ENCODE measurements around the gene LCN15. TPM values are rescaled to one million over a fixed set of nuclear protein-coding genes. Genes with fewer than 3 reads are reported as not detected.
"Not testable (repeated sequence)": the region's sequence is repeated elsewhere in the genome, so short reads cannot be mapped to it uniquely, and the experiment has no call there.

LCN15 gene
- polyA plus RNA-seq, 3 donors: 0.06 to 0.21 (median 0.15) TPM

DNA sequence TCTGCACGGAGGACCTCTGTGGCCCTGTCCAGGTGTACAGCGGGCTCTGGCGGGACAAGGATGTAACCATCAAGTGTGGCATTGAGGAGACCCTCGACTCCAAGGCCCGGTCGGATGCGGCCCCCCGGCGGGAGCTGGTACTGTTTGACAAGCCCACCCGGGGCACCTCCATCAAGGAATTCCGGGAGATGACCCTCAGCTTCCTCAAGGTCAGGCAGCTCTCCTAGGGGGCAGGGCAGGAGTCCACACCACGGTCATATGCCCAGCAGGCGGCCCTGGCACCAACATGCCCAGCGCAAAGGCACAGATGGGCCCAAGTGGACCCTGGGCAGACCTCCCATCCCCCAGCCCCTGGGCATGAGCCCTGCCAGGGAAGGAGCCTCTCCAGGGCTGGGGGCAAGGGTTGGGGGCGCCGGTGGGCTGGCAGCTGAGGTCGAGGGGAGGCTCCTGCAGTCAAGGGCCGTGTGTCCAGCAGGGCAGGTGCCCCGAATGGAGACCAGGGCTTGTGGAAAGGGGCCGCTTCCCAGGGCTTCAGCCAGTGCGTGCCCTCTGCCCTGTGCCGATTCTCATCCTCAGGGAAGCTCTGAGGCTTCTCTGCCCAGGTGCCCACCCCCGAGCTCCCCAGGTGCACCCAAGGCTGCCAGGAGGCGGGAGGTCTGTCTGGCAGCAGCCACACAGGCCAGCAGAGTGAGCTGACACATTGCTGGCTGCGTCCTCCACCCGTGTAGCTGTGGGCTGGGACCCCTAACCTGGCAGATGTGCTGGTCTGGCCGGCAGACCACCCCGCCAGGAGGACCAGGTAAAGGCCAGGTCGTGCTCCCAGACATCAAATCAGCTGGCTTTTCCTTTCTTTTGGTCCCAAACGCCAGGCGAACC, 42.0 kb downstream of the LCN15 start:
- DNase-seq: no peak

DNA sequence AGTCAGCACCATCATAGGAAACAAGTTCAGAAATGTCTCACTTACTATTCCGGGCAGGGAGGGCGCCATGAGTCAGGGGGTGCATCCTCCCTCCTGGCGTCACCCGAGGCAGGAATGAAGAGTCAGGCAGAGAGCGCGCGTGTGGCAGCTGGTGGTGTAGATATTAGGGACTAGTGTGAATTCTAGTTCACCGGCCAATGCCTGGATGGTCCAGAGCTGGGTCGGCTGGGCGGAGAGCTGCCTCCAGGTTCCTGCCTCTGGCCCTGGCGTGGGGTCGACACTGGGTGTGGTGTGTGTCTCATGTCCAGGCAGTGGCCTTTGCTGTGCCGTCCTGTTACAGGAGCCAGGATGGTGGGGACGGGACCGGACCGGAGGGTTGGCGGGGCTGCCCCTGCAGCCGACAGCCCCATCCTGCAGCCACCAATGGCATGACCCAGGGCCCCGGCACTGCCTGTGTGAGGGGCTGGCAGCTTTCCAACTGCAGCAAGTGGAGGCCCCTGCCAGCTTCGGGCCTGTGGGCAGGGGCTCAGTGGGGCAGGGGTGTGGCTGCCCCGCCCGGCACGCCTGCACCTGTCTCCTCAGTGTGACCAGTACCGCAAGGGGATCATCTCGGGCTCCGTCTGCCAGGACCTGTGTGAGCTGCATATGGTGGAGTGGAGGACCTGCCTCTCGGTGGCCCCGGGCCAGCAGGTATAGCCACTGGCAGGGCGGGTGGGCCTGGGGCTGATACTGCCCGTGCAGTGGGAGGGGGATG, 42.8 kb downstream of the LCN15 start:
- DNase-seq: no peak

DNA sequence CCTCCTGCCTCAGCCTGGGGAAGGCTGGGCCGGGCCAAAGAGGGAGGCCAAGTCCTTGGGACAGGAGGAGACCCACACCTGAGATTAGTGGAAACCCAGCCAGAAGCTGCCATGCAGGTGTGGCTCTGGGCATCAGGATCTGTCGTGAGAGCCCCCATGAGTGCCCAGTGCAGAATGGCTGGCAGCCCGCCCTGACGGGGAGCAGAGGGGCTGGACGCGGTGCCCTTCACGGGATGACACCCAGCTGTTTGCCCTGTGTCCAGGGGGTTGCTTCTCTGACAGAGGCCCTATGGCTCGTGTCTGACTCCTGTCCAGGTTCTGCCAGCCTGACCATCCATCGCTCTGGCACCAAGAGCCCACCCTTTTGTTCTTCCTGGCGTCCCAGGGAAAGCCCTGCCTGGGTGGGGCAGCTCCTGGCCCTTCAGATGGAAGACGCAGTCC, 43.4 kb downstream of the LCN15 start:
- no peak for DNase-seq

DNA sequence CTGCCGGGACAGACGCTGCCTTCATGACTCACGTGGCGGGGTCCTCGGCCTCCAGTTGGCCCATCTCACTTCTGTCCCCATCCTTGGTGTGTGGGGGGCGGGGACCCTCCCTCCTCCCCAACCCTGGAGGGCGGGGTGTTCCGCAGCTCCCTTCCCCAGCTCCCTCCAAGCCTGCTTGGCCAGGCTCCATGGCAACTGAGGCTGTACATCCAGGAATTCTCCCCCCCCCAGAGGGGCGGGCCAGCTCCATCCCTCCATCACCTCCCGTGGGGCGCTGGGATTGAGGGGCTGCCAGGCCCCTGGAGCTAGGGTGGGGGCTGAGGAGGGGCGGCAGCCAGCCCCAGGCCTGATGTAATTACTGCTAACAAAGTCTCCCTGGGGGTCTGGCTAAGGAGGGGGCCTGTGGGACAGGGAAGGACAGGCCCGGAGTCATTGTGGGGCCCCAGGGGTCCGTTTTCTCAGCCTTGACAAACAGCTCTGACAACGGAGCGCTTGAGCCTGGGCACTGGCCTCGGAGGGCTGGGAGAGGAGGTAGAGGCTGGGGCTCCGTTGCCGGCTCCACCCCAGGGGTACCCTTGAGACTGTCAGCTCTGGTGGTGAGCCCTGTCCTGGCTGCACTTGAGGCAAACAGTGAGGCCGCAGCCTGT, 43.9 kb downstream of the LCN15 start:
- no peak for DNase-seq

DNA sequence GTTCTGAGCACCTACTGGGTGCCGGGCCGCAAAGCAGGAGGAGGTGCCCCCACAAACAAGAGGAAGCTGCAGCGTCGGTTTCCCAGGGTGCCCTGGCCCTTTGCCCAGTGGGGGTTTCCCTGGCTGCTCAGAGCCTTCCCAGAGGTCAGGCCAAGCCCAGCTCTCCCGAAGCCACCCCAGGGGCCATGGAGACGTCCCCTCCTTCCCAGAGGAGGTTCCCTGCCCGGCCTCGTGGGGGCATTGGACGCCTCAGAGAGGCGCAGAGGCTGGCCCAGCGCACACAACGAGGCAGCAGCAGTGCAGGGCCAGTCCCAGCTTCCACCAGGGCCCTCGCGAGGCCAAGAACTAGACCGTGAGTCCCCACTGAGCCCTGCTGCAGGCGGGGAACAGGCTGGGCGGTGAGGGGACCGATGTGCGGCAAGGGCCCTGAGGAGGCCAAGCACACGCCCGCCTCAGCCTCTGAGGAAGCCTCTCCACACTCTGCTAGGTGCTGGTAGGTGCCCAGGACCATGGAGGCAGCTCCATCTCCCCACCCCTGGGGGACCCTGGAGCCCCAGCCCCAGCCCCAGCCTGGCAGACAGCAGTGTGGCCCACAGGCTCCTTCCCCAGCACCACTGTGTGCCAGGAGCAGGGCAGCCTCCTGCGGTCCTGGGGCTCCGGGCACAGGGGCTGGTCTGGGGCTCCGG, 45.0 kb downstream of the LCN15 start:
- no peak for DNase-seq

DNA sequence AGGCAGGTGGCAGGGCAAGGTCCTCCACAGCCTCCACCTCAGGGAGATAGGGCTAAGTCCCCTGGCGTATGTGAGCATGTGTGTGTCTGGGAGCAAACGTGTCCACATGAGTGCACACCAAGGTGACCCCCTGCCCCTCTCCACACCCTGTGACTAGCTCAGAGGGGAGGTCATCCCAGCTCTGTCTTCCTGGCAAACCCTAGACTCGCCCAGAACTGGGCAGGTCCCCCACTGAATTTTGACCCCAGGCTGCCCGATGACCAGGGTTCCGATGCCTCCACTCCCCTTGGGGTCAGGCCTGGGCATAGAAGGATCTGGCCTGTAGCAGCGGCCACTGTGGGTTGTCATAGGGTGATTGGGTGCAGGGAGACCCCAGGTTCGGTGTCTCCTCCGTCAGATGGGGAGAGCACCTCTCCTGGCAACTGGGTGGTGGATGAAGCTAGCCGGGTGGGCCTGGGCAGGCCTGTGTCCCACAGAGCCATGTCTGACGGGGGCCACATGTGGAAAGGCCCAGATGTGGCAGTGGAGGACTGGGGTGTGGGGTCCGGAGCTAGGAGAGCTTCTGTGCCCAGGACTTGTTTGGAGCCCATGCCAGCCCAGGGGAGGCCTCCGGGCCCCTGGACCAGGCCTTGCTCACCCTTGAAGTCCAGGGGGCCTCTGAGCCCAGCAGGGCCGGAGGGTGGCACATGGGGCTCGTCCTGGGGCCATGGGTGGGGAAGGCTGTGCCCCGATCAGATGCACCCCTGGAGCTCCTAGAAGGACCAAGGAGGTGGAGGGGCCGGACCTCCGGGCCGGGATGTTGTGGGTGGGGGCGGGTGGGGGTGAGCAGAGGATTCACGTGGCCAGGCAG, 45.7 kb downstream of the LCN15 start:
- DNase-seq: no peak

DNA sequence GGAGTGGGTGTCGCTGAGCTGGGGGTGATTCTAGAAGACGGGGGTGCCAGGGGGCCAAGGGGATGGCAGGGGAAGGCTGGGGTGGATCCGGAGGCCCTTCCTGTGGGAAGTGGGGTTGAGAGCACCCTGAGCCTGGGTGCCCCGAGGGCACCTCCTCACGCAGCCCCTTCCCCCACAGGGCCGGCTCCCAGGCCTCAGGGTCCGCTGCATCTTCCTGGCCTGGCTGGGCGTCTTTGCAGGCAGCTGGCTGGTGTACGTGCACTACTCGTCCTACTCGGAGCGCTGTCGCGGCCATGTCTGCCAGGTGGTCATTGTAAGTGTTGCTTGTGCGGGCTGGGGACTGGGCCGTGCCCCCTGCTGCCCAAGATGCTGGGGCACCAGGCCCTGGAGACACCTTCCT, 46.9 kb downstream of the LCN15 start:
- no peak for DNase-seq

DNA sequence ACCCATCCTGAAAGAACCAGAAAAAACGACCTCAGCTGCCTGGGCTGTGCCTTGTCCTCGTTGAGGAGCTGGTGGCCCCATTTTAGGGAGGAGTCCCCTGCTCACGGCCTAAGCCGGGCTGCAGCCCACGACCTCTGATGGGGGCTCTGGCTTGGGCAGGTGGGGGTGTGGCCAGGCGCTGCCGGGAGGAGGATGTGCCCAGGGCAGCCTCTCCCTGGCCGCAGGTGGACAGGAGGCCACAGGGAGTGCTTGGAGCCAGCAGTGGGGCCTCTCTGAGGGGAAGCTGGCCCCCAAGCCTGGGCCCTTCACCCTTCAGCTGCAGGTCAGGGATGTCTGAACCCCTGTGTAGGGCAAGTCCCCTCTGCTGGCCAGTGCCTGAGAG, 49.4 kb downstream of the LCN15 start:
- DNase-seq: no peak

DNA sequence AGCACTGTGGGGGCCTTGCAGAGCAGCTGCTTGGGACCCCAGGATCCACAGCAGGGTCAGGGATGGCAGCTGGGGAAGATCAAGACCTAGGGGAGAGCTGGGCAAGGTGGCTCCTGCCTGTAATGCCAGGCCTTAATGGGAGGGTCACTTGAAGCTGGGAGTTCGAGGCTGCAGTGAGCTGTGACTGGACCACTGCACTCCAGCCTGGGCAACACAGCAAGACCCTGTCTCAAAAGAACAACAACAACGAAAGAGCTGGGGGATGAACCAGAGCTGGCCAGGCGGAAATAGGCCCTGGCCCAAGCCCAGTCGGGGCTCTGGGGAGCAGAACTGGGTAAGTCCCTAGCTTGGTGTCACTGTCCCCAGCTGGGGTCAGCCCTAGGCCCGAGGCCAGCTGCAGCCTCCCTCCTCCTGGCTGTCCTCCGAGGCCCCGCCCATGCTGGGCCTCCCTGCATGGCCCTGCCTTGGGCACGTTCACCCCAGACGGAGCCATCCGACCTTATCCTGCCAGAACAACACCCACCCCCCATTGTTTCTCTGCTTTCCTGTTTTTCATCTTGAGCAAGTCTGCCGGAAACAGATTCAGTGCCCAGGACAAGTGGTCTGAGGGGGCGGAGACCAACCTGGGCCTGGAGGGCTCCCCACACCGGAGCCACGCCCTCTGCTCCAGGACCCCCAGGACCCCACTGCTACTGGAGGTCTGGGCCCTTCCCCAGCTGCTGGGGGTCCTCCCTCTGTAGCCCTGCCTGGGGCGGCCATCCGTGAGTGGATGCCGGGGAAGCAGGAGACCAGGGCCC, 50.0 kb downstream of the LCN15 start:
- no peak for DNase-seq

DNA sequence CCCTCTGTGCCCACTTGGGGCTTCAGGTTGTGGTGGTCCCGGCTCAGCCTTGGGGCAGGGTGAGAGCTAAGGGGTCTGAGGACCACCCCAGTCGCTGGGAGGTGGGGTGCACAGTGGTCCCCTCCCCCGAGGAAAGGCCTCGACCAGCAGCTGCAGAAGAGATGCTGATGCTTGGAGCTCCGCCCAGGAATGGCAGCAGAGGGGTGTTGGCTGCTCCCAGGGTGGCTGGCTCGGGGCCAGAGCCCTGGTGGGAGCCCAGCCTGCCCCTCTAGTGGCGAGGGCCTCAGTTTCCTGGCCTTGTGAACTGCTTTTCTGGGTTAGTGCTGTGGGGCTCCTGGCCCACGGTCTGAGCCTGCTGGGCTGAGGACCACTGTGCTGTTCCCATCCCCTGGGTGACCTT, 50.8 kb downstream of the LCN15 start:
- no peak for DNase-seq

DNA sequence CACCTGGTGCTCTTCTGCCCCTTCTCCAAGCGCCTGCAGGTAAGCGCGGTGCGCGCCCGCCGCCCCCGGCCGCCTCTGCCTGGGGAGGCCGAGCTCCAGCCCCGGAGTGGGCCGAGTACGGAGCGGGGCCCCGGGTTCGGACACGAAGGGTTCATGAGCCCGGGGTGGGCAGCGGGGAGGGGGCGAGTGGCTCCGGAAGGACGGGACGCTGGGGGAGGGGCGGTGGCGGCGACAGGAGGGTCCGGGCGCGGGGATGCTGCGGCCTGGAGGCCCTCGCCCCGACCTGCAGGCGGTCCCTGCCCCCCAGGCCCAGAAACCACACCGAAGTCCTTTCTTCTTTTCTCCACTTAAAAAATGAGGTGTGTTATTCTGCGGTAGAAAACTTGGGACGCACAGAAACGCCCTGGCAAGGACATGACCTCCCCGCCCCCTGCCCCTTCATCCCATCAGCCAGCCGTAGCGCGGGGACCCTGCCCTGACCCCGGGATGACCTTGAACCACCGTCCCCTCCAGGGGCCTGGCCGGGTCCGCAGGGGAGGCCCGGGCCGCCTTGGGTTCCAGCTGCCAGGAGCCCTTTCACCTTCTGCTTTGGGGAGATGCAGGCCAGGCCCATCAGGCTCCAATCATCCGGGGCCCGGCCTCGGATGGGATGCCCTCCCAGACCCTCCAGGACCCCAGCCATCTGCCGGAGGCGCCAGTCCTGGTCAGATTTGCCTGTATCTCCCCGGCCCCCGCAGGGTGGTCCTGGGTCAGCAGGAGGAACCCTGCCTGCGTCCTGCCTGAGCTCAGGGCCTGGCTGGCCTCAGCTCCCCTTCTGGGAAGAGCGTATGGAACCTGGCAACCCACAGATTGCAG, 51.4 kb downstream of the LCN15 start:
- DNase-seq: no peak

DNA sequence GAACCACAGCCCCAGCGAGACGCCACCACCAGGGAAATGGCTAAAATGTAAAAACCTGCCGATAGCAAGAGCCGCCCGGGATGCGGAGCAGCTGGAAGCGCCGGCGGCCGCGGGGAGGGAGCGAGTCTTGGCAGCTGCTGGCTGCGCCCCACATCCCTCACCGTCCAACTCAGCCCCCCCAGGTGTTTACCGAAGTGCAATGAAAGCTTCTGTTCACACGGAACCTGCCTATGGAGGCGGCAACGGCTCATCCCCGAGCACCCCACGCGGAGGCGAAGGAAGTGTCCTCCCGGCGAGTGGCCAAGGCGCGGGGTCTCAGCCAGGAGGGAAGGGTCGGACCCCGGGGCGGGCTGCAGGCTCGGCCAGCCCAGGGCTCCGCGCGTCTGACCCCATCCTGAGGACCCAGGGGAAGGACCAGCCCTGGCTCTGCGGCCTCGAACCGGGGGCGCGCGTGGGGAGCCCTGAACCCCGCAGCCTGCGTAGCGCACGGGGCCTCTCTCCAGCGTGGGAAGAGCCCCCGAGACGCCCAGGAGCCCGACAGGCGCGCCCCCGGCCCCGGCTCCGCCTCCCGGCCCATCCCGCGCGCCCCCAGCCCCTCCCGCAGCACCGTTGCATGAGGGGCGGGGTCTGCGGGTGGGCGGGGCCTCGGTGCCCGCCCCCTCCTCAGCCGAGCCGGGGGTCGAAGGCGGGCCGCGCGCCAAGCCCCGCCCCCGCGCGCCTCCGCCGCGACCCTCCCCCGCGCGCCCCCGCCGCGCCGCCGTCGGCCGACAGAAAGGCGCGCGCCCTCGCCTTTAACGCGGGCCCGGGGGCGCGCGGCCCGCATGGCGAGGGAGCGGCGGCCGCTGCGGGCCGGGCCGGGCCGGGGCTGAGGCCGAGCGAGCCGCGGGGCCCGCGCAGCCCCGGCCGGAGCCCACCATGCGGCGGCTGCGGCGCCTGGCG, 52.3 kb downstream of the LCN15 start, which contains the start of gene DIPK1B:
Gene DIPK1B, plus strand, starts transcription at position 822 of the 939 bp plus-strand sequence. Its CDS starts 94 bp downstream, at position 916.
- no peak for DNase-seq

DNA sequence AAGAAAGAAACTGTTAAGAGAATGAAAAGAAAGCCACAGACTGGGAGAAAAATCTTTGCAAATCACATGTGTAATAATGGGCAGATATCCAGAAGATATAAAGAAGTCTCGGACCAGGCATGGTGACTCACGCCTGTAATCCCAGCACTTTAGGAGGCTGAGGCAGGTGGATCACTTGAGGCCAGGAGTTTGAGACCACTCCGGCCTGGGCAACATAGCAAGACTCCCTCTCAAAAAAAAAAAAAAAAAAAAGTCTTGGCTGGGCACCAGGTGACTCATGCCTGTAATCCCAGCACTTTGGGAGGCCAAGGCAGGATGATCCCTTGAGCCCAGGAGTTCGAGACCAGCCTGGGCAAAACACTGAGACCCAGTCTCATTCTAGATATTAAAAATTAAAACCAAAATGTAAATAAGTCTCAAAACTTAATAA, 53.1 kb downstream of the LCN15 start:
- not testable (repeated sequence) for DNase-seq

DNA sequence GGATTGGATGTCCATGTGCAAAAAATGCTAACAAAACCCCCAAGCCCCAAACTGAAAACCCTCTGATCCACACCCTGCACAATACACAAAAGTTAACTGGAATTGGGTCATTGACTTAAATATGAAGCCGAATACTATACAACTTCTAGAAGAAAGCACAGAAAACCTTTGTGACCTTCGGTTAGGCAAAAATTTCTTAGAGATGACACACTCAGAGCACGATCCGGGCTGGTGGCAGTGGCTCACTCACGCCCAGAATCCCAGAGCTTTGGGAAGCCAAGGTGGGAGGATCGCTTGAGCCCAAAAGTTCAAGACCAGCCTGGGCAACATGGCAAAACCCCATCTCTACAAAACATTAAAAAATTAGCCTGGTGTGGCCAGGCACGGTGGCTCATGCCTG, 53.8 kb downstream of the LCN15 start:
- DNase-seq: no peak

Data from renal pelvis (tissue), 4 donors.